LHCN-M2 (cell line): Measurements from ENCODE around the gene A4GNT. TPM values are rescaled to one million over a fixed set of nuclear protein-coding genes. Genes with fewer than 3 reads are reported as not detected.
"Not testable (repeated sequence)": the region's sequence is repeated elsewhere in the genome, so short reads cannot be mapped to it uniquely, and the experiment has no call there.

Source experiments
- DNase-seq: peaks from one replicate; pipeline ENCODE4 v3.0.0-alpha.2; 2012; ENCODE audit warnings: low read depth
- polyA plus RNA-seq: library from polyadenylated mRNA; unstranded; fragments of >200 nt; gene quantifications from one replicate; pipeline ENCODE4 v1.2.1, GENCODE V29; 2012; ENCODE audit warnings: missing spikeins
- total RNA-seq: library from RNA; depleted of rRNA; stranded (reverse); fragments of >200 nt; gene quantifications from 2 replicates; pipeline ENCODE4 v1.2.3, GENCODE V29; 2014; rRNA removed

Gene A4GNT
- not detected in 2 replicates for total RNA-seq
- not detected for polyA plus RNA-seq

- no peak for DNase-seq
These were observed at the start of gene A4GNT for GRCh38 chr3:138132239-138132638. A4GNT (minus strand) TSS chr3:138132390; CDS start chr3:138131256, 1,134 bp downstream.

GRCh38 chr3:138180375-138181029 is 48.3 kb upstream of the A4GNT start:
- DNase-seq = peak; percentile 43

GRCh38 chr3:138174421-138175131 is 42.4 kb upstream of the A4GNT start, which contains the start of gene DBR1:
DBR1 (minus strand) TSS chr3:138174921; CDS start chr3:138174795, 126 bp downstream.
- DNase-seq = peak; percentile 85

- no peak for DNase-seq
These were observed 41.7 kb upstream of the A4GNT start for GRCh38 chr3:138173769-138174420.

GRCh38 chr3:138172625-138173024 is 40.4 kb upstream of the A4GNT start:
- DNase-seq = no peak

- DNase-seq = no peak
These were observed 32.9 kb upstream of the A4GNT start for GRCh38 chr3:138165061-138165460.

GRCh38 chr3:138157743-138158142 is 25.6 kb upstream of the A4GNT start:
- no peak for DNase-seq

- DNase-seq = no peak
These were observed 22.3 kb upstream of the A4GNT start for GRCh38 chr3:138154534-138154933.

- peak; percentile 14 for DNase-seq
These were observed 16.3 kb upstream of the A4GNT start for GRCh38 chr3:138148503-138148902.

GRCh38 chr3:138142181-138142580 is 10.0 kb upstream of the A4GNT start:
- not testable (repeated sequence) for DNase-seq

GRCh38 chr3:138140940-138141339 is 8.8 kb upstream of the A4GNT start:
- peak; percentile 8 for DNase-seq

GRCh38 chr3:138139691-138140090 is 7.5 kb upstream of the A4GNT start:
- no peak for DNase-seq

GRCh38 chr3:138137861-138138260 is 5.7 kb upstream of the A4GNT start:
- DNase-seq = no peak

- no peak for DNase-seq
These were observed 4.0 kb upstream of the A4GNT start for GRCh38 chr3:138136201-138136600.

GRCh38 chr3:138135833-138136194 is 3.6 kb upstream of the A4GNT start:
- no peak for DNase-seq

GRCh38 chr3:138135146-138135832 is 3.1 kb upstream of the A4GNT start:
- DNase-seq = no peak

GRCh38 chr3:138127636-138128365 is 4.4 kb downstream of the A4GNT start:
- DNase-seq = peak; percentile 89

- peak; percentile 54 for DNase-seq
These were observed 6.5 kb downstream of the A4GNT start for GRCh38 chr3:138125548-138126221.

GRCh38 chr3:138124706-138125355 is 7.4 kb downstream of the A4GNT start:
- DNase-seq = peak; percentile 93

- no peak for DNase-seq
These were observed 8.0 kb downstream of the A4GNT start for GRCh38 chr3:138124188-138124587.
